Vagina (tissue), 2 donors: ENCODE data around the gene BBLN. TPM values are rescaled to one million over a fixed set of nuclear protein-coding genes. Genes with fewer than 3 reads are reported as not detected.

Source experiments
- DNase-seq, 2 donors: peaks; one replicate each; pipeline ENCODE4 v3.0.0-alpha.2; 2017; ENCODE audit errors: extremely low spot score in 2 of 2
- H3K27ac ChIP-seq: fragments of 200-600 bp; sonication (generic); one replicate; pipeline ENCODE4 v1.5.1; 2019
- H3K27me3 ChIP-seq: fragments of 200-600 bp; sonication (generic); one replicate; pipeline ENCODE4 v1.5.1; 2019
- H3K36me3 ChIP-seq, 2 donors: fragments of 200-600 bp; sonication (generic); one replicate each; pipeline ENCODE4 v1.5.1; 2017 to 2019
- H3K4me1 ChIP-seq: fragments of 200-600 bp; sonication (generic); one replicate; pipeline ENCODE4 v1.5.1; 2019
- H3K4me3 ChIP-seq, 2 donors: fragments of 200-600 bp; sonication (generic); 1 replicate in 1 of 2; 2 replicates in 1 of 2; pipeline ENCODE4 v1.5.1; 2016 to 2019
- H3K9me3 ChIP-seq: fragments of 200-600 bp; sonication (generic); one replicate; pipeline ENCODE4 v1.5.1; 2019
- CTCF ChIP-seq, 3 experiments: fragments of 450-650 bp in 2 of 3; fragments of 200-600 bp in 1 of 3; sonication (generic) in 1 of 3; IDR thresholded peaks; one replicate each; pipeline ENCODE4 v1.5.1; 2017 to 2019; ENCODE audit warnings: antibody characterized with exemption in 3 of 3, mild to moderate bottlenecking in 2 of 3, moderate library complexity in 2 of 3
- POLR2A ChIP-seq, 2 donors: fragments of 450-650 bp; IDR thresholded peaks; one replicate each; pipeline ENCODE4 v1.6.1; 2017; ENCODE audit warnings: antibody characterized with exemption in 2 of 2, mild to moderate bottlenecking in 2 of 2, moderate library complexity in 2 of 2
- POLR2AphosphoS5 ChIP-seq, 2 donors: sonication (generic); formaldehyde crosslinking; IDR thresholded peaks; one replicate each; pipeline ENCODE4 v1.9.0; 2017; ENCODE audit warnings: antibody characterized with exemption in 2 of 2, mild to moderate bottlenecking in 2 of 2, low read depth in 1 of 2; ENCODE audit not compliant: insufficient read depth in 1 of 2
- intact Hi-C: fragments of 100-400 bp; cut with DNase I; formaldehyde crosslinking; loops from one replicate; pipeline ENCODE4 v1.15.1; 2023
- total RNA-seq: library from RNA; depleted of rRNA; stranded (reverse); fragments of >200 nt; gene quantifications from one replicate; pipeline ENCODE4 v1.2.3, GENCODE V29; 2016

Gene BBLN
- total RNA-seq, 1 donor from 2014 or later, result 134 TPM

DNA sequence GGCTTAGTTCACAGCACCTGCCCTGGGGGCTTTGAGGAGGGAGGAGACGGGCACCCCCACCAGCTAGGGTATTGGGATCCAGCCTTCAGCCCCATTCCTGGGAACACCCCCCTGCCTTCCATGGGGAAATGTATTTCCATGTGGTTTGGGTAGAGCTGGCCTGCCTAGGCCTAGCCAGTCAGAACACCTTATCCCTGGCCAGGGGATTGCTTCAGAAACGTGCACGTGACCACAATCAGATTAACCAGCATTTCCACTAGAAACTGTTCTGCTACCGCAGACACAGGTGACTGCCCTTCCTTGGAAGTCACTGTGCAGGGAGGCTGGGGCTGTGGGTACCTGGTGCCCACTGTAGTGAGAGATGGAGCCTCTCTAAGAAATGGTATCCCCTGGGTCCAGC lies 14.0 kb downstream of the BBLN start:
- no peak overlapping the region for H3K27ac ChIP-seq
- peaks cover 0 to 67% of the 10 kb centered on the region in 2 donors for H3K36me3 ChIP-seq
- no peak overlapping the region for H3K4me3 ChIP-seq
- intact Hi-C loops, result no loop called here
- H3K27me3 ChIP-seq, result no peaks in the 10 kb centered on the region
- H3K4me1 ChIP-seq, result no peaks in the 10 kb centered on the region
- H3K9me3 ChIP-seq, result no peaks in the 10 kb centered on the region
- TF ChIP-seq CTCF (IDR thresholded peaks at IDR 0.05) (no peak), POLR2AphosphoS5 (IDR thresholded peaks at IDR 0.05; ENCODE audit: insufficient read depth in 1 of 2, low read depth in 1 of 2) (no peak), POLR2A (IDR thresholded peaks at IDR 0.05) (no peak)
- peak in 1 of 2 donors; percentile 82 for DNase-seq

DNA sequence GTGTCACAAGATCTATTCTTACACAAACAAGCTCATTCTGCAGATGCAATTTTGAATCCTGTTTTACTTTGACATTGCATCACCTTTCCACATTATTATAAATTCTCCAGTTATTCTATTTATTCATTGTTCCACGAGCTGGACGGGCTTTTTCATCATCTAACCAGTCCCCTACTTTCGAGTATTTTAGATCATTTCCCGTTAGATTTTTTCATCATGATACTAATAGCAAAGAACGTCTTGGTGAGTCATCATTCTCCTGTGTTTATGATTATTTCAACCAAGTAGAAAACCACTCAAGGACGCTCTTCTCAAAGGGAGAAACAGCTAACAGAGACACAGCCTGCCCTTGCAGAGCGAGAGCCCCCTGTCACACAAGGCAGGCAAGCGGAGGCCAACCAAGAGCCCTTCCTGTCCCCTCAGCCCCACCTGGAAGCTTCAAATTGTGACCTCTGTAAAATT lies 15.1 kb downstream of the BBLN start:
- H3K4me3 ChIP-seq, result no peak overlapping the region
- H3K4me1 ChIP-seq, result no peaks in the 10 kb centered on the region
- no peak for DNase-seq
- intact Hi-C loops, result no loop called here
- no peaks in the 10 kb centered on the region for H3K27me3 ChIP-seq
- no peak overlapping the region for H3K27ac ChIP-seq
- TF ChIP-seq POLR2A (IDR thresholded peaks at IDR 0.05) (no peak), CTCF (IDR thresholded peaks at IDR 0.05) (no peak), POLR2AphosphoS5 (IDR thresholded peaks at IDR 0.05; ENCODE audit: insufficient read depth in 1 of 2, low read depth in 1 of 2) (no peak)
- no peaks in the 10 kb centered on the region for H3K9me3 ChIP-seq
- peaks cover 0 to 67% of the 10 kb centered on the region in 2 donors for H3K36me3 ChIP-seq

GRCh38 chr9:128175726-128176125 lies 15.7 kb downstream of the BBLN start:
- H3K9me3 ChIP-seq, result no peaks in the 10 kb centered on the region
- TF ChIP-seq POLR2AphosphoS5 (IDR thresholded peaks at IDR 0.05; ENCODE audit: insufficient read depth in 1 of 2, low read depth in 1 of 2) (no peak), CTCF (IDR thresholded peaks at IDR 0.05) (no peak), POLR2A (IDR thresholded peaks at IDR 0.05) (no peak)
- no peak overlapping the region for H3K27ac ChIP-seq
- intact Hi-C loops, result no loop called here
- H3K4me1 ChIP-seq, result no peaks in the 10 kb centered on the region
- H3K36me3 ChIP-seq, result peaks cover 0 to 69% of the 10 kb centered on the region in 2 donors
- H3K27me3 ChIP-seq, result no peaks in the 10 kb centered on the region
- no peak overlapping the region for H3K4me3 ChIP-seq
- no peak for DNase-seq

GRCh38 chr9:128178806-128179431 lies 18.9 kb downstream of the BBLN start:
- Histone ChIP-seq H3K9me3 (no peaks in the 10 kb centered on the region), H3K27me3 (no peaks in the 10 kb centered on the region), H3K27ac (no peak overlapping the region), H3K4me3 (no peak overlapping the region), H3K4me1 (no peaks in the 10 kb centered on the region), H3K36me3 (peaks cover 0 to 68% of the 10 kb centered on the region in 2 donors)
- intact Hi-C loops, result no loop called here
- TF ChIP-seq POLR2A (IDR thresholded peaks at IDR 0.05) (no peak), POLR2AphosphoS5 (IDR thresholded peaks at IDR 0.05; ENCODE audit: insufficient read depth in 1 of 2, low read depth in 1 of 2) (no peak), CTCF (IDR thresholded peaks at IDR 0.05) (no peak)
- DNase-seq, result no peak

GRCh38 chr9:128180001-128180400 lies 19.9 kb downstream of the BBLN start:
- no peak overlapping the region for H3K27ac ChIP-seq
- no peak for DNase-seq
- TF ChIP-seq CTCF (IDR thresholded peaks at IDR 0.05), result no peak
- no peak for TF ChIP-seq POLR2A (IDR thresholded peaks at IDR 0.05)
- TF ChIP-seq POLR2AphosphoS5 (IDR thresholded peaks at IDR 0.05; ENCODE audit: insufficient read depth in 1 of 2, low read depth in 1 of 2), result no peak
- intact Hi-C loops, result no loop called here
- no peaks in the 10 kb centered on the region for H3K9me3 ChIP-seq
- no peaks in the 10 kb centered on the region for H3K27me3 ChIP-seq
- no peak overlapping the region for H3K4me3 ChIP-seq
- H3K36me3 ChIP-seq, result peaks cover 0 to 67% of the 10 kb centered on the region in 2 donors
- no peaks in the 10 kb centered on the region for H3K4me1 ChIP-seq
